ENCODE measurements around the gene KCNH6. TPM values are rescaled to one million over a fixed set of nuclear protein-coding genes. Genes with fewer than 3 reads are reported as not detected.

KCNH6 gene
- total and polyA plus RNA-seq, 4 donors: 0.09 TPM; not detected in 3

- H3K4me3 ChIP-seq (ENCODE audit: low read depth in 1 of 3, low read length in 3 of 3): no peak overlapping the region
- no peak for DNase-seq (ENCODE audit: low spot score)
- TF ChIP-seq HNF4A (conservative IDR thresholded peaks at IDR 0.05): no peak
- no peak for TF ChIP-seq REST (IDR thresholded peaks at IDR 0.05)
- TF ChIP-seq HNF4G (IDR thresholded peaks at IDR 0.05): no peak
- no peak for TF ChIP-seq EGR1 (IDR thresholded peaks at IDR 0.05; ENCODE audit: low read depth in 2 of 2)
- TF ChIP-seq ATF3 (IDR thresholded peaks at IDR 0.05): no peak
- no peak for TF ChIP-seq TAF1 (conservative IDR thresholded peaks at IDR 0.05)
- no peak for TF ChIP-seq YY1 (IDR thresholded peaks at IDR 0.05)
- no peak for TF ChIP-seq ZBTB33 (IDR thresholded peaks at IDR 0.05)
- TF ChIP-seq MAX (IDR thresholded peaks at IDR 0.05): no peak
- TF ChIP-seq SP1 (IDR thresholded peaks at IDR 0.05): no peak
- no peak for TF ChIP-seq GABPA (IDR thresholded peaks at IDR 0.05 in 1 of 2, conservative IDR thresholded peaks at IDR 0.05 in 1 of 2)
- no peak for TF ChIP-seq JUND (IDR thresholded peaks at IDR 0.05)
- TF ChIP-seq CTCF (IDR thresholded peaks at IDR 0.05; ENCODE audit: low read depth, low read length, missing input control): no peak
- H3K9ac ChIP-seq (ENCODE audit: low read depth in 1 of 2, low read length in 2 of 2): no peak overlapping the region
- no peak overlapping the region for H3K27ac ChIP-seq (ENCODE audit: low read depth in 1 of 2, low read length in 2 of 2)
- no peaks in the 10 kb centered on the region for H3K27me3 ChIP-seq (ENCODE audit: control insufficient read depth in 4 of 4, insufficient read depth in 4 of 4, low read length in 3 of 4)
- WGBS: 96% methylated on average over 3 of the region's 3 CpGs
- H3K4me1 ChIP-seq (ENCODE audit: control insufficient read depth in 4 of 4, insufficient read depth in 4 of 4, low read length in 3 of 4): no peaks in the 10 kb centered on the region
- peaks cover 4 to 41% (median 26%) of the 10 kb centered on the region in 4 donors for H3K36me3 ChIP-seq (ENCODE audit: control insufficient read depth in 4 of 4, insufficient read depth in 3 of 4, low read depth in 1 of 4, low read length in 3 of 4)
- no peaks in the 10 kb centered on the region for H3K9me3 ChIP-seq (ENCODE audit: control insufficient read depth in 4 of 4, low read length in 3 of 4)
These were observed 69.6 kb downstream of the KCNH6 start for GRCh38 chr17:63592797-63593196.

GRCh38 chr17:63595132-63595531 lies 72.0 kb downstream of the KCNH6 start:
- no peak overlapping the region for H3K27ac ChIP-seq (ENCODE audit: low read depth in 1 of 2, low read length in 2 of 2)
- no peak for DNase-seq (ENCODE audit: low spot score)
- peaks cover 0 to 3% (median 2%) of the 10 kb centered on the region in 4 donors for H3K4me1 ChIP-seq (ENCODE audit: control insufficient read depth in 4 of 4, insufficient read depth in 4 of 4, low read length in 3 of 4)
- H3K4me3 ChIP-seq (ENCODE audit: low read depth in 1 of 3, low read length in 3 of 3): no peak overlapping the region
- H3K9me3 ChIP-seq (ENCODE audit: control insufficient read depth in 4 of 4, low read length in 3 of 4): no peaks in the 10 kb centered on the region
- H3K36me3 ChIP-seq (ENCODE audit: control insufficient read depth in 4 of 4, insufficient read depth in 3 of 4, low read depth in 1 of 4, low read length in 3 of 4): peaks cover 2 to 24% (median 10%) of the 10 kb centered on the region in 4 donors
- no peak for TF ChIP-seq NR2F2 (IDR thresholded peaks at IDR 0.05)
- TF ChIP-seq ATF3 (IDR thresholded peaks at IDR 0.05): no peak
- TF ChIP-seq TAF1 (conservative IDR thresholded peaks at IDR 0.05): no peak
- no peak for TF ChIP-seq REST (IDR thresholded peaks at IDR 0.05)
- TF ChIP-seq GABPA (IDR thresholded peaks at IDR 0.05 in 1 of 2, conservative IDR thresholded peaks at IDR 0.05 in 1 of 2): no peak
- TF ChIP-seq HNF4A (conservative IDR thresholded peaks at IDR 0.05): no peak
- no peak for TF ChIP-seq HNF4G (IDR thresholded peaks at IDR 0.05)
- no peak for TF ChIP-seq RAD21 (IDR thresholded peaks at IDR 0.05)
- no peak for TF ChIP-seq JUND (IDR thresholded peaks at IDR 0.05)
- no peak for TF ChIP-seq SP1 (IDR thresholded peaks at IDR 0.05)
- no peak for TF ChIP-seq YY1 (IDR thresholded peaks at IDR 0.05)
- TF ChIP-seq FOXA2 (IDR thresholded peaks at IDR 0.05): no peak
- TF ChIP-seq RXRA (IDR thresholded peaks at IDR 0.05): no peak
- no peak for TF ChIP-seq CTCF (IDR thresholded peaks at IDR 0.05; ENCODE audit: low read depth, low read length, missing input control)
- TF ChIP-seq EGR1 (IDR thresholded peaks at IDR 0.05; ENCODE audit: low read depth in 2 of 2): no peak
- H3K27me3 ChIP-seq (ENCODE audit: control insufficient read depth in 4 of 4, insufficient read depth in 4 of 4, low read length in 3 of 4): no peaks in the 10 kb centered on the region
- no peak overlapping the region for H3K9ac ChIP-seq (ENCODE audit: low read depth in 1 of 2, low read length in 2 of 2)
- WGBS: 97% methylated on average over 3 of the region's 3 CpGs
